Natural killer cell (primary cell): Measurements from ENCODE around the gene PLEKHF1. TPM values are rescaled to one million over a fixed set of nuclear protein-coding genes. Genes with fewer than 3 reads are reported as not detected.

Experiments used
- ATAC-seq, 3 donors: fragments of 150-1000 bp in 2 of 3; fragments of 200-7000 bp in 1 of 3; cut with Tn5 transposase; 1 replicate in 1 of 3; 2 replicates in 2 of 3; pipeline ENCODE4 v1.10.0; 2021; ENCODE audit warnings: mild to moderate bottlenecking in 2 of 3, moderate library complexity in 2 of 3
- DNase-seq, 2 donors: peaks; one replicate each; pipeline versions ENCODE4 v3.0.0 to v3.0.0-alpha.2; 2013 to 2021; ENCODE audit warnings: mixed read lengths in 1 of 2
- H3K27ac ChIP-seq: one replicate; pipeline ENCODE4 v1.5.1; 2013; ENCODE audit warnings: mild to moderate bottlenecking, low read length
- H3K27me3 ChIP-seq: one replicate; pipeline ENCODE4 v1.6.1; 2013; ENCODE audit warnings: low read length; ENCODE audit not compliant: control insufficient read depth, insufficient read depth
- H3K36me3 ChIP-seq: one replicate; pipeline ENCODE4 v1.6.1; 2013; ENCODE audit warnings: low read length; ENCODE audit not compliant: control insufficient read depth, insufficient read depth
- H3K4me1 ChIP-seq: one replicate; pipeline ENCODE4 v1.6.1; 2013; ENCODE audit warnings: low read length; ENCODE audit not compliant: control insufficient read depth, insufficient read depth
- H3K4me3 ChIP-seq: one replicate; pipeline ENCODE4 v1.5.1; 2013; ENCODE audit warnings: low read length
- H3K9me3 ChIP-seq: one replicate; pipeline ENCODE4 v1.6.1; 2013; ENCODE audit warnings: low read length; ENCODE audit not compliant: control insufficient read depth, insufficient read depth
- H3K27ac Mint-ChIP-seq, 2 donors: one replicate each; pipeline ENCODE4 v1.8.0; 2022; ENCODE audit warnings: mild to moderate bottlenecking in 2 of 2, mixed read lengths in 2 of 2, moderate library complexity in 1 of 2
- H3K27me3 Mint-ChIP-seq, 2 donors: one replicate each; pipeline ENCODE4 v1.8.0; 2022; ENCODE audit warnings: low read depth in 2 of 2, mixed read lengths in 2 of 2
- H3K36me3 Mint-ChIP-seq: one replicate; pipeline ENCODE4 v1.8.0; 2022; ENCODE audit warnings: mixed read lengths
- H3K4me1 Mint-ChIP-seq, 2 donors: one replicate each; pipeline ENCODE4 v1.8.0; 2022; ENCODE audit warnings: mixed read lengths in 2 of 2
- H3K4me3 Mint-ChIP-seq: one replicate; pipeline ENCODE4 v1.8.0; 2022; ENCODE audit warnings: mild to moderate bottlenecking, moderate library complexity, mixed read lengths
- H3K9me3 Mint-ChIP-seq, 2 donors: one replicate each; pipeline ENCODE4 v1.8.0; 2022; ENCODE audit warnings: mixed read lengths in 2 of 2
- CTCF ChIP-seq: fragments of 200-600 bp; IDR thresholded peaks from one replicate; pipeline ENCODE4 v1.8.0; 2022; ENCODE audit warnings: antibody characterized with exemption
- WGBS: methylation state at CpG from one replicate; pipeline ENCODE4 v1.1.7; 2013; ENCODE audit warnings: missing lambda C conversion rate; ENCODE audit not compliant: insufficient coverage; 5-methylcytosine and 5-hydroxymethylcytosine counted together
- intact Hi-C: fragments of 100-400 bp; cut with micrococcal nuclease; formaldehyde crosslinking; loops from one replicate; pipeline ENCODE4 v1.14.2; 2022
- total RNA-seq, 4 donors: library from RNA; stranded (reverse); fragments of 120-200 nt in 1 of 4; gene quantifications; one replicate each; pipeline versions ENCODE4 v1.2.3 to v1.2.4, GENCODE V29; 2013 to 2022

The PLEKHF1 gene
- total RNA-seq, 3 donors from 2014 or later (not counting 1 experiment from before 2014, with no cell fraction given), result 53.0 to 81.8 (median 53.8) TPM

GRCh38 chr19:29655648-29656335 lies 9.5 kb upstream of the PLEKHF1 start:
- Mint-ChIP-seq H3K27ac (peak overlapping the region in 1 of 2 donors; percentile 3), H3K9me3 (no peaks in the 10 kb centered on the region), H3K4me1 (peaks cover 26 to 36% of the 10 kb centered on the region in 2 donors), H3K36me3 (no peaks in the 10 kb centered on the region), H3K4me3 (no peak overlapping the region), H3K27me3 (no peaks in the 10 kb centered on the region)
- ATAC-seq, result peak in 2 of 3 donors; percentile 31 to 42
- H3K4me3 ChIP-seq, result no peak overlapping the region
- H3K27ac ChIP-seq, result no peak overlapping the region
- no peaks in the 10 kb centered on the region for H3K36me3 ChIP-seq
- TF ChIP-seq CTCF, result no peak
- no peaks in the 10 kb centered on the region for H3K9me3 ChIP-seq
- no peak for DNase-seq
- H3K4me1 ChIP-seq, result peaks cover 9% of the 10 kb centered on the region
- 39% methylated on average over 3 of the region's 4 CpGs for WGBS
- H3K27me3 ChIP-seq, result no peaks in the 10 kb centered on the region
- intact Hi-C loops, result no loop called here

- peaks cover under 1 to 11% of the 10 kb centered on the region in 2 donors for H3K4me1 Mint-ChIP-seq
- H3K4me1 ChIP-seq, result no peaks in the 10 kb centered on the region
- WGBS, result 91% methylated on average over 5 of the region's 5 CpGs
- no peaks in the 10 kb centered on the region for H3K9me3 ChIP-seq
- H3K36me3 ChIP-seq, result no peaks in the 10 kb centered on the region
- DNase-seq (no peak), ATAC-seq (no peak)
- no peak overlapping the region for H3K4me3 Mint-ChIP-seq
- intact Hi-C loops, result no loop called here
- no peaks in the 10 kb centered on the region for H3K36me3 Mint-ChIP-seq
- H3K27ac ChIP-seq, result no peak overlapping the region
- TF ChIP-seq CTCF, result no peak
- H3K27me3 Mint-ChIP-seq, result no peaks in the 10 kb centered on the region
- no peak overlapping the region for H3K4me3 ChIP-seq
- no peaks in the 10 kb centered on the region for H3K9me3 Mint-ChIP-seq
- no peaks in the 10 kb centered on the region for H3K27me3 ChIP-seq
- no peak overlapping the region for H3K27ac Mint-ChIP-seq
These were observed 6.9 kb upstream of the PLEKHF1 start for GRCh38 chr19:29658221-29658991.

DNA sequence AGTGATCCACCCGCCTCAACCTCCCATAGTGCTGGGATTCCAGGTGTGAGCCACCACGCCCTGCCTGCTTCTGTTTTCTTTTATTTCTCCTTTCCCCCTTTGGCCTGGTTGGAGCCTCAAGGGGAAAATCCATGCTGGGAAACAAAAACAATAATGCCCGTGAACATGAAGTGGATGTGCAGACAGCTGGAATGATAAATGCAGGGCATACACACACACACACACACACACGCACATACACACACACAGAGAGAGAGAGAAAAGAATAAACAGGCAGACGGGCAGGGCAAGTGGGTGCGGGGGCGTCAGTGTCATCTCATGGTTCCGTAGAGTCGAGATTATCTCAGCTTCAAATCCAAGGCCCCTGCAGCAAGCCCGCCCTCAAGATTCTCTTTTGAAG lies 4.4 kb upstream of the PLEKHF1 start:
- no peak overlapping the region for H3K4me3 ChIP-seq
- no peaks in the 10 kb centered on the region for H3K36me3 ChIP-seq
- H3K4me1 ChIP-seq, result peaks cover 11% of the 10 kb centered on the region
- H3K4me3 Mint-ChIP-seq, result no peak overlapping the region
- DNase-seq (peak in 1 of 2 donors; percentile 62), ATAC-seq (no peak)
- no peaks in the 10 kb centered on the region for H3K27me3 Mint-ChIP-seq
- no peaks in the 10 kb centered on the region for H3K9me3 Mint-ChIP-seq
- no peak overlapping the region for H3K27ac ChIP-seq
- 80% methylated on average over 8 of the region's 10 CpGs for WGBS
- no peaks in the 10 kb centered on the region for H3K9me3 ChIP-seq
- peaks cover 7 to 8% of the 10 kb centered on the region in 2 donors for H3K4me1 Mint-ChIP-seq
- no peak for TF ChIP-seq CTCF
- H3K36me3 Mint-ChIP-seq, result no peaks in the 10 kb centered on the region
- no peak overlapping the region for H3K27ac Mint-ChIP-seq
- no peaks in the 10 kb centered on the region for H3K27me3 ChIP-seq
- intact Hi-C loops, result no loop called here
